ENCODE measurements around the gene ELF4. TPM values are rescaled to one million over a fixed set of nuclear protein-coding genes. Genes with fewer than 3 reads are reported as not detected.

ELF4 gene
- total and polyA plus RNA-seq, 7 donors = 0.55 to 2.9 (median 1.5) TPM

- Histone ChIP-seq H3K4me1 (no peaks in the 10 kb centered on the region), H3K27me3 (ENCODE audit: insufficient read depth in 3 of 3, low read length in 2 of 3) (peaks cover 0 to 9% (median 6%) of the 10 kb centered on the region in 3 donors), H3K36me3 (ENCODE audit: insufficient read depth in 1 of 2, low read depth in 1 of 2) (no peaks in the 10 kb centered on the region), H3K9me3 (no peaks in the 10 kb centered on the region), H3K4me3 (peak overlapping the region; percentile 61), H3K27ac (peak overlapping the region; percentile 58)
- 4 to 40% (median 12%) methylated on average over 33 to 75 of the region's 81 CpGs for WGBS, 3 donors
- ATAC-seq (peak; percentile 24 to 51 (median 28)), DNase-seq (peak in 1 of 2 donors; percentile 24)
- intact Hi-C loops (cut with DNase I) = no loop called here
- TF ChIP-seq CTCF (IDR thresholded peaks at IDR 0.05) = no peak
Observed at GRCh38 chrX:130109429-130110378, 593 bp downstream of the ELF4 start.

- Histone ChIP-seq H3K27me3 (ENCODE audit: insufficient read depth in 3 of 3, low read length in 2 of 3) (peaks cover 0 to 9% (median 9%) of the 10 kb centered on the region in 3 donors), H3K4me1 (no peaks in the 10 kb centered on the region), H3K27ac (no peak overlapping the region), H3K4me3 (peak overlapping the region; percentile 61), H3K36me3 (ENCODE audit: insufficient read depth in 1 of 2, low read depth in 1 of 2) (no peaks in the 10 kb centered on the region), H3K9me3 (no peaks in the 10 kb centered on the region)
- TF ChIP-seq CTCF (IDR thresholded peaks at IDR 0.05) = no peak
- WGBS, 3 donors = 47 to 59% (median 54%) methylated on average over 8 to 9 of the region's 9 CpGs
- DNase-seq (peak; percentile 47 to 69), ATAC-seq (peak in 2 of 4 donors; percentile 40 to 51)
- intact Hi-C loops (cut with DNase I) = no loop called here
Observed at GRCh38 chrX:130108647-130109428, 1.5 kb downstream of the ELF4 start.

GRCh38 chrX:130106071-130106470 is 4.2 kb downstream of the ELF4 start:
- H3K4me1 ChIP-seq = no peaks in the 10 kb centered on the region

GRCh38 chrX:130105244-130105643 is 5.1 kb downstream of the ELF4 start:
- no peaks in the 10 kb centered on the region for H3K4me1 ChIP-seq
- no peak for TF ChIP-seq CTCF (IDR thresholded peaks at IDR 0.05)
- H3K4me3 ChIP-seq = no peak overlapping the region
- WGBS, 3 donors = 75 to 90% (median 75%) methylated on average over 3 of the region's 3 CpGs
- ATAC-seq = no peak
- intact Hi-C loops (cut with DNase I) = no loop called here
- H3K36me3 ChIP-seq (ENCODE audit: insufficient read depth in 1 of 2, low read depth in 1 of 2) = no peaks in the 10 kb centered on the region
- peaks cover 0 to 13% (median 9%) of the 10 kb centered on the region in 3 donors for H3K27me3 ChIP-seq (ENCODE audit: insufficient read depth in 3 of 3, low read length in 2 of 3)
- H3K27ac ChIP-seq = no peak overlapping the region
- no peaks in the 10 kb centered on the region for H3K9me3 ChIP-seq
- DNase-seq = no peak

More at GRCh38 chrX:130106071-130106470, 4.2 kb downstream of the ELF4 start:
- no peaks in the 10 kb centered on the region for H3K9me3 ChIP-seq
- no peak overlapping the region for H3K4me3 ChIP-seq
- 44 to 61% (median 51%) methylated on average over 9 to 10 of the region's 10 CpGs for WGBS, 3 donors
- H3K27ac ChIP-seq = no peak overlapping the region
- intact Hi-C loops (cut with DNase I) = no loop called here
- ATAC-seq (no peak), DNase-seq (no peak)
- H3K27me3 ChIP-seq (ENCODE audit: insufficient read depth in 3 of 3, low read length in 2 of 3) = peaks cover 0 to 9% (median 9%) of the 10 kb centered on the region in 3 donors
- no peaks in the 10 kb centered on the region for H3K36me3 ChIP-seq (ENCODE audit: insufficient read depth in 1 of 2, low read depth in 1 of 2)
- TF ChIP-seq CTCF (IDR thresholded peaks at IDR 0.05) = no peak

Measured in psoas muscle (tissue), 8 donors.